Upper lobe of left lung (tissue), 6 donors: ENCODE results near the gene INPP5D. TPM values are rescaled to one million over a fixed set of nuclear protein-coding genes. Genes with fewer than 3 reads are reported as not detected.
A peak's percentile ranks its signal among the peaks of the same experiment; 100 is the strongest.
"Not testable (repeated sequence)": the region's sequence is repeated elsewhere in the genome, so short reads cannot be mapped to it uniquely, and the experiment has no call there.

Experiments
- ATAC-seq, 2 donors: fragments of 200-7000 bp; cut with Tn5 transposase; one replicate each; pipeline ENCODE4 v1.9.1; 2022; ENCODE audit warnings: mild to moderate bottlenecking in 2 of 2, moderate library complexity in 2 of 2; ENCODE audit not compliant: low FRiP score in 2 of 2
- DNase-seq, 2 donors: peaks; one replicate each; pipeline ENCODE4 v3.0.0-alpha.2; 2019 to 2020
- H3K27ac ChIP-seq, 4 donors: fragments of 200-600 bp; sonication (generic); one replicate each; pipeline ENCODE4 v1.5.1; 2016 to 2019
- H3K27me3 ChIP-seq, 4 donors: fragments of 200-600 bp; sonication (generic); one replicate each; pipeline ENCODE4 v1.5.1; 2017 to 2019
- H3K36me3 ChIP-seq, 4 donors: fragments of 200-600 bp; sonication (generic); one replicate each; pipeline ENCODE4 v1.5.1; 2016 to 2019
- H3K4me1 ChIP-seq, 4 donors: fragments of 200-600 bp; sonication (generic); one replicate each; pipeline ENCODE4 v1.5.1; 2018 to 2019
- H3K4me3 ChIP-seq, 4 donors: fragments of 200-600 bp; sonication (generic); one replicate each; pipeline ENCODE4 v1.5.1; 2017 to 2019; ENCODE audit warnings: mild to moderate bottlenecking in 2 of 4, moderate library complexity in 1 of 4
- H3K9me3 ChIP-seq, 4 donors: fragments of 200-600 bp; sonication (generic); one replicate each; pipeline ENCODE4 v1.5.1; 2018 to 2019
- EP300 ChIP-seq, 4 donors: sonication (generic); formaldehyde crosslinking; IDR thresholded peaks; one replicate each; pipeline ENCODE4 v1.5.1; 2017; ENCODE audit warnings: antibody characterized with exemption in 4 of 4, control low read depth in 2 of 4
- POLR2A ChIP-seq, 4 donors: fragments of 450-650 bp; IDR thresholded peaks; one replicate each; pipeline ENCODE4 v1.5.1; 2016 to 2017; ENCODE audit warnings: antibody characterized with exemption in 4 of 4, mild to moderate bottlenecking in 2 of 4
- POLR2AphosphoS5 ChIP-seq, 2 donors: sonication (generic); formaldehyde crosslinking; IDR thresholded peaks; one replicate each; pipeline ENCODE4 v1.5.1; 2017; ENCODE audit warnings: antibody characterized with exemption in 2 of 2
- WGBS, 2 donors: methylation state at CpG; one replicate each; pipeline ENCODE4 v1.1.5; 2017 to 2018; 5-methylcytosine and 5-hydroxymethylcytosine counted together
- total RNA-seq, 6 donors: library from RNA; depleted of rRNA in 4 of 6; stranded (reverse); fragments of >200 nt in 4 of 6; gene quantifications; one replicate each; pipeline versions ENCODE4 v1.1.0 to v1.2.1, GENCODE V29; 2016 to 2021
- TF ChIP-seq, protein P1 (sequence below), 6 experiments: fragments of 450-650 bp in 4 of 6; fragments of 200-600 bp in 2 of 6; sonication (generic) in 2 of 6; IDR thresholded peaks; one replicate each; pipeline ENCODE4 v1.5.1; 2016 to 2019; ENCODE audit warnings: antibody characterized with exemption in 6 of 6
- donor health status: DM: no; HTN: no; CAD: no; lungs with moderate emphysema.
- donor health status: DM: no; HTN: yes; CAD: no; lungs with severe emphysema.

The INPP5D gene
- total RNA-seq, 6 donors from 2014 or later, result 17.6 to 243 (median 31.7) TPM

DNA sequence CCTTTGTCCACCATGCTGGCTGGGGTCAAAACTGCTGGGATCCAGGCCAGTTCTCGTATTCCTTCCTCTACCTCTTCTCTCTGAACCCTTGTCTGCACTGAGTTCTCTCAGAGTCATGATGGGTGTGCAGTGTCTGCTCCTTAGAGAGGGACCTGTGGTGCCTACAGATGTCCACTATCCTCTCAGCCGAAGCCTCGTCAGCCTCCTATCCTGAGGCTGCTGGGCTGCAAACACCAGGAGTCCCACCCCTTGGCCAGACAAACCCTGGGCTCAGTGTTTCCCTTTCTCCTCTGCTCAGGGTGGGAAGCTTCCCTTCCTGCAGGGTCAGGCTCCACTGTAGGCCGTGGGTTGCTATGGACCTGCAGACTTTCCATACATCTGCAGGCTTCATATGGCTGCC lies 2.3 kb downstream of the INPP5D start:
- WGBS, 2 donors, result 49% methylated on average over 2 to 4 of the region's 4 CpGs
- peak overlapping the region in 3 of 4 donors; percentile 47 to 61 (median 56) for H3K4me3 ChIP-seq
- no peaks in the 10 kb centered on the region for H3K36me3 ChIP-seq
- H3K4me1 ChIP-seq, result peaks cover 55 to 73% (median 58%) of the 10 kb centered on the region in 4 donors
- H3K9me3 ChIP-seq, result no peaks in the 10 kb centered on the region
- DNase-seq (no peak), ATAC-seq (no peak)
- H3K27me3 ChIP-seq, result no peaks in the 10 kb centered on the region
- TF ChIP-seq EP300 (IDR thresholded peaks at IDR 0.05), result no peak
- no peak for TF ChIP-seq POLR2AphosphoS5 (IDR thresholded peaks at IDR 0.05)
- no peak for TF ChIP-seq POLR2A (IDR thresholded peaks at IDR 0.05)
- H3K27ac ChIP-seq, result peak overlapping the region; percentile 87 to 94 (median 90)

DNA sequence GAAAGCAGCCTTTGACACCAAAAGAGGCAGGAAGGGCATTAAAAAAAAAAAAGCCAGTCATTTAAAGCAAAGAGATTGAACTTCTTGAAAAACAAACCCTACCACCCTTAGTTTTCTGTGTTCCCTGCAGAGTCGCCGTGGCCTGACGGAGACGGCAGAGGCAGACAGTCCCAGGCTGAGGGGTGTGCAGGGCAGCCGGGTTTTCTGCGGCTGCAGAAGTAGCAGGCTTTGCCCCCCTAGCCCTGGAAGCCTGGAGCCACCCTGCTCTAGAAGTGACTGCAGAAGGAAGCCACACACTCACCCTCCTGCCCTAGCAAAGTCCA lies 2.8 kb downstream of the INPP5D start:
- TF ChIP-seq POLR2A (IDR thresholded peaks at IDR 0.05), result no peak
- TF ChIP-seq POLR2AphosphoS5 (IDR thresholded peaks at IDR 0.05), result no peak
- TF ChIP-seq, protein P1, sequence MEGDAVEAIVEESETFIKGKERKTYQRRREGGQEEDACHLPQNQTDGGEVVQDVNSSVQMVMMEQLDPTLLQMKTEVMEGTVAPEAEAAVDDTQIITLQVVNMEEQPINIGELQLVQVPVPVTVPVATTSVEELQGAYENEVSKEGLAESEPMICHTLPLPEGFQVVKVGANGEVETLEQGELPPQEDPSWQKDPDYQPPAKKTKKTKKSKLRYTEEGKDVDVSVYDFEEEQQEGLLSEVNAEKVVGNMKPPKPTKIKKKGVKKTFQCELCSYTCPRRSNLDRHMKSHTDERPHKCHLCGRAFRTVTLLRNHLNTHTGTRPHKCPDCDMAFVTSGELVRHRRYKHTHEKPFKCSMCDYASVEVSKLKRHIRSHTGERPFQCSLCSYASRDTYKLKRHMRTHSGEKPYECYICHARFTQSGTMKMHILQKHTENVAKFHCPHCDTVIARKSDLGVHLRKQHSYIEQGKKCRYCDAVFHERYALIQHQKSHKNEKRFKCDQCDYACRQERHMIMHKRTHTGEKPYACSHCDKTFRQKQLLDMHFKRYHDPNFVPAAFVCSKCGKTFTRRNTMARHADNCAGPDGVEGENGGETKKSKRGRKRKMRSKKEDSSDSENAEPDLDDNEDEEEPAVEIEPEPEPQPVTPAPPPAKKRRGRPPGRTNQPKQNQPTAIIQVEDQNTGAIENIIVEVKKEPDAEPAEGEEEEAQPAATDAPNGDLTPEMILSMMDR (IDR thresholded peaks at IDR 0.05), result no peak
- TF ChIP-seq EP300 (IDR thresholded peaks at IDR 0.05), result no peak
- ATAC-seq (no peak), DNase-seq (no peak)
- Histone ChIP-seq H3K27ac (peak overlapping the region in 3 of 4 donors; percentile 88 to 94 (median 92)), H3K4me1 (peaks cover 56 to 73% (median 58%) of the 10 kb centered on the region in 4 donors), H3K4me3 (peak overlapping the region in 3 of 4 donors; percentile 12 to 61 (median 56)), H3K36me3 (no peaks in the 10 kb centered on the region), H3K9me3 (no peaks in the 10 kb centered on the region), H3K27me3 (no peaks in the 10 kb centered on the region)
- WGBS, 2 donors, result 49 to 62% methylated on average over 6 of the region's 6 CpGs

DNA sequence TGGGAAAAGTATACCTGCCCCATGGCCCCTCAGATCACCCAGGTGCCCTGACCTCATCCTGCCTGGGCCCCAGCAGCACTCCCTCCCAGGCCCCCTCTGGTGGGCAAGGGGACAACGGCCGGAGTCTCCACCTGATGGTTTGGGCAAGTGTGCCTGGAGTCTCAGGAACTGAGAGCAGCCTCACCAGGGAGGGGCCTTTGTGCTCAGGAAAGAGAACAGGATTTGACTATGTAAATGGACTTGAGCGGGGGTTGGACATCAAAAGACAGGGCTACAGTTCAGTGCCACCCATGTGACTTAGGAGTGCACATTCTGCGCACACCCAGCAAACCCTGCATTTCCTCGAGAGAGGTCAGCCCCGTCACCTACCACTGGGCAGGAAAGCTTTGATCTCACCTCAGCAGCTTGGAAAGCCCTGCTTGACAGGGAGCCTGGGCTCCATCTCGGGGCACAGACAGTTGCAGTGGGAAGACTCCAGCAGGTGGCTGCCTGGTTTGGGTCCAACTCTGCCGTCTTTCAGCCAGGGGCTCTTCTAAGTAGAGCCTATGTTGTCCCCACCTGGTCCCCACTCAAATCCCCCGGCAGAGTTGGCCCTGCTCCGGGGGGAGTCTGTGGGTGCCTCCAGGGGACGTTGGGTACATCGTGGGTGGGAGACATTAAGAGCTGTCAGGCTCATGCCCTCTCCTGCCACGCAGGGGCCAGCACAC lies 3.3 kb downstream of the INPP5D start:
- Histone ChIP-seq H3K4me1 (peaks cover 58 to 74% (median 58%) of the 10 kb centered on the region in 4 donors), H3K9me3 (no peaks in the 10 kb centered on the region), H3K4me3 (peak overlapping the region in 2 of 4 donors; percentile 12 to 56), H3K36me3 (no peaks in the 10 kb centered on the region), H3K27ac (peak overlapping the region in 3 of 4 donors; percentile 88 to 94 (median 92)), H3K27me3 (no peaks in the 10 kb centered on the region)
- WGBS, 2 donors, result 41 to 49% methylated on average over 6 to 13 of the region's 13 CpGs
- TF ChIP-seq POLR2A (IDR thresholded peaks at IDR 0.05) (peak in 1 of 4 donors; percentile 14), EP300 (IDR thresholded peaks at IDR 0.05) (no peak), POLR2AphosphoS5 (IDR thresholded peaks at IDR 0.05) (peak in 1 of 2 donors; percentile 42)
- TF ChIP-seq, protein P1 (IDR thresholded peaks at IDR 0.05), result peak in 1 of 6 experiments; percentile 13
- ATAC-seq (no peak), DNase-seq (peak; percentile 36 to 46)

DNA sequence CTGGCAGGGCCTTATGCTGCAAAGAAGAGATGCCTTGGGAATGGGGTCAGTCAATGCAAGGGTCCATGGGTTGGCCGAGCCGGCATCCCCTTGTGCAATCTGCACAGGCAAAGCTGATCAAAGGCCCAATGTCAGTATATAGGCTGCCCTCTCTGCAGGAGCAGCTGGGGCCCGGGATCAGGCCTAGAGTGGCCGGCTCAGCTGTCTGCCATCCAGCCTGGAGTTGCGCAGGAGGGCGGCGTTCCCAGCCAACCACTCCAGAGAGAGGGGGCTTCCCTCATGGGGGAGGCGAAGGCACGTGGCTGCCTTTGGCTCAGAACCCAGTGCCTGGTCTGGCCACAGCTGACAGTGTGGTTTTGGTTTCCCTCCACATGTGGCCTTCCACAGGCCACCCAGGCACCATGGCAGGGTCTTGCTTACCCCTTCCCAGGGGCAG lies 3.9 kb downstream of the INPP5D start:
- Histone ChIP-seq H3K4me1 (peaks cover 58 to 78% (median 60%) of the 10 kb centered on the region in 4 donors), H3K9me3 (no peaks in the 10 kb centered on the region), H3K27ac (peak overlapping the region in 3 of 4 donors; percentile 88 to 94 (median 92)), H3K36me3 (no peaks in the 10 kb centered on the region), H3K4me3 (peak overlapping the region in 1 of 4 donors; percentile 56), H3K27me3 (no peaks in the 10 kb centered on the region)
- ATAC-seq (no peak), DNase-seq (no peak)
- TF ChIP-seq, protein P1 (IDR thresholded peaks at IDR 0.05), result no peak
- TF ChIP-seq EP300 (IDR thresholded peaks at IDR 0.05), result no peak
- WGBS, 2 donors, result 56% methylated on average over 9 of the region's 9 CpGs; no CpG with 5 or more reads in 1 of the 2 donors

DNA sequence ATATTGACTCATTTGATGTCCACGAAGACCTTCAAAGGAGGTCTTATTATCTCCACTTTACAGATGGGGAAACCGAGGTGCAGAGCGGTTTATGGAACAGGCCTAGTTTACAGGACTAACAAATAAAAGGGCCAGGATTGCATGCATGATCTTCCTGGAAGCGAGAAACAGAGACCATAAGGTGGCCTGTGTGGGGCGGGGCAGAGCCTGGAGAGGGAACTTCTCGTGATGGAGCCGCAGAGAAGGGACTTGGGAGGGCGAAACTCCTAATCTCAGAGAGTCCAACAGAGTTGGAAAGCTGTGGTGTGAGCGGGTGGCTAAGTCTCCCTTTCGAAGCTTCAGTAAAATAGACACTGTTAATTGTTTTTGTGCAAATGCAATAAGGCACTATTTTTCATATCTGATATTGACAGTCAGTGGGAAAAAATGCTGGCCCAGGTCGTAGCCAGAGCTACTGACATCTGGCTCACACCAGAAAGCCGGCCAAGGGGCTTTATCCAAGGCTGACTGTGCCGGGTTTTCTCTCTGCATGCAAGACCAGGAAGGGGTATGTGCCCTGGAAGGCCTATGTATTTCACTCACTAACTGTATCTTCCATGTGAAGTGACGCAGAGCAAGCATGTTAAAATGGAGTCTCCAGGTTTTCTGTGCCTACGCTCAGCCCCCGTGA lies 4.5 kb downstream of the INPP5D start:
- peak overlapping the region in 2 of 4 donors; percentile 88 to 94 for H3K27ac ChIP-seq
- no peak overlapping the region for H3K4me3 ChIP-seq
- ATAC-seq, result no peak
- TF ChIP-seq POLR2AphosphoS5 (IDR thresholded peaks at IDR 0.05) (no peak), EP300 (IDR thresholded peaks at IDR 0.05) (no peak), POLR2A (IDR thresholded peaks at IDR 0.05) (no peak)
- TF ChIP-seq, protein P1 (IDR thresholded peaks at IDR 0.05), result no peak
- peaks cover 51 to 73% (median 57%) of the 10 kb centered on the region in 4 donors for H3K4me1 ChIP-seq
- DNase-seq, result no peak
- H3K27me3 ChIP-seq, result no peaks in the 10 kb centered on the region
- WGBS, 2 donors, result 65 to 75% methylated on average over 16 of the region's 16 CpGs
- no peaks in the 10 kb centered on the region for H3K9me3 ChIP-seq
- no peaks in the 10 kb centered on the region for H3K36me3 ChIP-seq

DNA sequence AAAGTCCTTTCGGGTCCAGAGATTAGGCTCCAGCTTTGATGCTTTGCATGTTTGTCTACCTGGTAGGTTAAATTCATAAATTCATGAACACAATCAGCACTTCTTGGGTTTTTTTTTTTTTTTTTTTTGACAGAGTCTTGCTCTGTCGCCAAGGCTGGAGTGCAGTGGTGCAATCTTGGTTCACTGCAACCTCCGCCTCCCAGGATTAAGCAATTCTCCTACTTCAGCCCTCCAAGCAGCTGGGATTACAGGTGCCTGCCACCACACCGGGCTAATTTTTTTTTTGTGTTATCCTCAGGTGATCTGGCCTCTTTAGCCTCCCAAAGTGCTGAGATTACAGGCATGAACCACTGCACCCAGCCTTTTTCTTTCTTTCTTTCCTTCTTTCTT lies 5.1 kb downstream of the INPP5D start:
- 49 to 56% methylated on average over 4 of the region's 4 CpGs for WGBS, 2 donors
- not testable (repeated sequence) for ATAC-seq, H3K9me3 ChIP-seq, H3K27me3 ChIP-seq, H3K36me3 ChIP-seq, H3K4me3 ChIP-seq
- Histone ChIP-seq H3K4me1 (peaks cover 48 to 68% (median 53%) of the 10 kb centered on the region in 4 donors), H3K27ac (peak overlapping the region in 1 of 4 donors; percentile 31)
- peak in 1 of 2 donors; percentile 62 for DNase-seq
